A673 (cell line): Measurements from ENCODE around the gene AHDC1.

ENCODE experiments used
- CTCF ChIP-seq: fragments of 300-800, 200-600 bp; sonication (generic); conservative IDR thresholded peaks from 2 replicates; pipeline ENCODE4 v1.5.1; 2017; ENCODE audit warnings: low read depth, mild to moderate bottlenecking, antibody characterized with exemption, low read length, moderate library complexity, mixed read lengths
- EZH2 ChIP-seq: fragments of 200-600 bp; sonication (generic); IDR thresholded peaks from 2 replicates; pipeline ENCODE4 v1.6.1; 2017; ENCODE audit warnings: borderline replicate concordance, low read depth, mild to moderate bottlenecking, mixed read lengths, antibody characterized with exemption, low read length; ENCODE audit not compliant: poor library complexity, severe bottlenecking

GRCh38 chr1:27539901-27540861 lies 63.8 kb downstream of the AHDC1 start:
- TF ChIP-seq CTCF (no peak), EZH2 (no peak)
